GM23248 (cell line): Measurements from ENCODE around the gene A1BG. TPM values are rescaled to one million over a fixed set of nuclear protein-coding genes. Genes with fewer than 3 reads are reported as not detected.

Source experiments
- DNase-seq: peaks from one replicate; pipeline ENCODE4 v3.0.0-alpha.2; 2015
- H2AFZ ChIP-seq: fragments of 200-600 bp; sonication (generic); 2 replicates; pipeline ENCODE4 v1.6.1; 2016; ENCODE audit warnings: antibody characterized with exemption
- H3F3A ChIP-seq: fragments of 200-600 bp; sonication (generic); 2 replicates; pipeline ENCODE4 v1.6.1; 2016; ENCODE audit warnings: mild to moderate bottlenecking, antibody characterized with exemption, mixed run types; ENCODE audit not compliant: insufficient read depth
- H3K27ac ChIP-seq: fragments of 200-600 bp; sonication (generic); 2 replicates; pipeline ENCODE4 v1.5.1; 2016; ENCODE audit warnings: mild to moderate bottlenecking
- H3K27me3 ChIP-seq: fragments of 200-600 bp; sonication (generic); replicated peaks from 2 replicates; pipeline ENCODE4 v1.6.1; 2016; ENCODE audit warnings: mild to moderate bottlenecking; ENCODE audit not compliant: insufficient read depth
- H3K36me3 ChIP-seq: fragments of 200-600 bp; sonication (generic); 2 replicates; pipeline ENCODE4 v1.6.1; 2016; ENCODE audit warnings: low read depth, mild to moderate bottlenecking
- H3K4me1 ChIP-seq: fragments of 200-600 bp; sonication (generic); 2 replicates; pipeline ENCODE4 v1.6.1; 2016; ENCODE audit warnings: mild to moderate bottlenecking; ENCODE audit not compliant: insufficient read depth
- H3K4me2 ChIP-seq: fragments of 200-600 bp; sonication (generic); one replicate; pipeline ENCODE4 v1.6.1; 2016; ENCODE audit warnings: mild to moderate bottlenecking; ENCODE audit not compliant: unreplicated experiment
- H3K4me3 ChIP-seq: fragments of 200-600 bp; sonication (generic); 2 replicates; pipeline ENCODE4 v1.5.1; 2016; ENCODE audit warnings: mild to moderate bottlenecking
- H3K79me2 ChIP-seq: fragments of 200-600 bp; sonication (generic); 2 replicates; pipeline ENCODE4 v1.6.1; 2016; ENCODE audit warnings: mild to moderate bottlenecking; ENCODE audit not compliant: insufficient read depth
- H3K9ac ChIP-seq: fragments of 200-600 bp; sonication (generic); 2 replicates; pipeline ENCODE4 v1.6.1; 2016; ENCODE audit warnings: mild to moderate bottlenecking
- H3K9me2 ChIP-seq: fragments of 200-600 bp; sonication (generic); 2 replicates; pipeline ENCODE4 v1.6.1; 2016; ENCODE audit warnings: mixed run types, mild to moderate bottlenecking, moderate library complexity; ENCODE audit not compliant: insufficient read depth
- H3K9me3 ChIP-seq: fragments of 200-600 bp; sonication (generic); one replicate; pipeline ENCODE4 v1.6.1; 2017; ENCODE audit warnings: low read depth
- H4K20me1 ChIP-seq: fragments of 200-600 bp; sonication (generic); 2 replicates; pipeline ENCODE4 v1.6.0; 2016; ENCODE audit not compliant: insufficient read depth
- EZH2 ChIP-seq: fragments of 200-600 bp; sonication (generic); IDR thresholded peaks from 2 replicates; pipeline ENCODE4 v1.6.1; 2018; ENCODE audit warnings: antibody characterized with exemption, mild to moderate bottlenecking; ENCODE audit not compliant: insufficient read depth, poor library complexity, severe bottlenecking
- EZH2phosphoT487 ChIP-seq: fragments of 200-600 bp; sonication (generic); IDR thresholded peaks from 2 replicates; pipeline ENCODE4 v1.6.1; 2018; ENCODE audit warnings: antibody characterized with exemption, moderate library complexity, mild to moderate bottlenecking, low read depth; ENCODE audit not compliant: insufficient read depth
- WGBS, 2 experiments: methylation state at CpG; one replicate each; pipeline ENCODE4 v1.1.6; 2015 to 2017; ENCODE audit warnings: low lambda C conversion rate in 2 of 2, low coverage in 1 of 2; ENCODE audit errors: missing lambda C conversion rate in 2 of 2; 5-methylcytosine and 5-hydroxymethylcytosine counted together
- in situ Hi-C: fragments of 300-500 bp; cut with MboI; formaldehyde crosslinking; loops from 2 replicates; pipeline ENCODE4 v1.15.0; 2020
- polyA plus RNA-seq: library from polyadenylated mRNA; unstranded; fragments of >200 nt; fragmentation: Nextera tagmentation; extraction: Ambion mirVana; gene quantifications from 2 replicates; pipeline ENCODE4 v1.2.1, GENCODE V29; 2016
- total RNA-seq: library from RNA; depleted of rRNA; stranded (reverse); fragments of >200 nt; shearing (Covaris generic); gene quantifications from 2 replicates; pipeline ENCODE4 v1.2.3, GENCODE V29; 2014

A1BG gene
- total and polyA plus RNA-seq, 2 experiments from 2014 or later = 22.0 to 31.3 TPM

DNA sequence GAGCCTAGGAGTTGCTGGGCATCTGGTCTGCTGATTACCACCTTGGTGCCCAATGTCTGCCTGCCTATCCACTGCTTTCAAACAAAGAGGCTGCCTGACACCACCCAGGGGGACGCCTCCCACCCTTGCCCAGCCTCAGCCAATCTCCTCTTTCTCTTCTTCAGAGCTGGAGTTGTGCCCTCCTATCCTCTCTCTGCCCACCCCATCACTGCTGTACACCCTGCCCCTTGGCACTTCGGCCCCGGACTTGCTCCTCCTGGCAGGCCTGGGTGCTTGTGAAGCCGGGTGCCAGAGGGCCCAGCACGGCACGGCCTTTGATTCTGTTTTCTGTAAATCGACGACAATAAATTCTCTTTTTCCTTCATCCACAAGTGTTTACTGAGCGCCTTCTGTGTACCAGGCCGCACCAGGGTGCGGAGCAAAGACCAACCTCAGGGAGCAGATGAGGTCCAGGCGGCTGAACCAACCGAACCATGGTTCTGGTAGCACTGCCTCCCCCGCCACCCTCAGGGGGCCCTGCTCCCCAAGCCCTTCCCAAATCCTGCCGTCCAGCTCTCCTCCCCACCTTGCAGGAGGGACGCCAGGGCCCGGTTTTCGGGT is 47.1 kb upstream of the A1BG start:
- peak overlapping the region; percentile 90 for H2AFZ ChIP-seq
- H3K9ac ChIP-seq = peak overlapping the region; percentile 72
- no peaks in the 10 kb centered on the region for H3K9me2 ChIP-seq
- TF ChIP-seq EZH2phosphoT487 (no peak), EZH2 (no peak)
- H3K4me1 ChIP-seq = peaks cover 6% of the 10 kb centered on the region
- in situ Hi-C loops = no loop called here
- no peaks in the 10 kb centered on the region for H3K79me2 ChIP-seq
- H3F3A ChIP-seq = 0 out of 2 replicates have a peak, but pooled peaks cover 5% of the 10 kb centered on the region
- H3K4me2 ChIP-seq = peak overlapping the region; percentile 86
- no peak overlapping the region for H3K27ac ChIP-seq
- peak overlapping the region; percentile 75 for H3K4me3 ChIP-seq
- H4K20me1 ChIP-seq = no peaks in the 10 kb centered on the region
- no peaks in the 10 kb centered on the region for H3K27me3 ChIP-seq
- 26 to 28% methylated on average over 16 to 18 of the region's 18 CpGs for WGBS, 2 experiments
- peak; percentile 36 for DNase-seq
- H3K36me3 ChIP-seq = no peaks in the 10 kb centered on the region
- H3K9me3 ChIP-seq = no peaks in the 10 kb centered on the region

DNA sequence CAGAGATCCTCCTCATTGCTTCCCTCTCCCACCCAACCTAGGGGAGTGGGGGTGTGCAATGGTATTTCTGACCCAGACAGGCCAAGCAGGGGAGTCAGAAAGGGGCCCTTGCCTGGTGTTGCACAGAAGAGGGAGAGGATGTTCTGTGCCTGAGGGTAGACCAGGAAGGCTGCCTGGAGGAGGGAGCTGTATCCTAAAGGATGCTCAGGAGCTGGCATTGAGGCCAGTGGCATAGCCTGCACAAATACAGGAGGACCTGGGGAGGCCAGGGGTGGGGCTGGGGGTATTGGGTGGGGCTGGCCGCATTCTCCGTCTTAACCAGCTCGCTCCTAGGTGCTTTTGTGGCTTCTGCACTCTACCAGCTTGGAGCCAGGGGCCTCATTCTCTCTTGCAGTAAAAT is 46.6 kb upstream of the A1BG start:
- in situ Hi-C loops = no loop called here
- no peak overlapping the region for H3K4me2 ChIP-seq
- H3K4me3 ChIP-seq = no peak overlapping the region
- DNase-seq = no peak
- H3K79me2 ChIP-seq = no peaks in the 10 kb centered on the region
- no peak overlapping the region for H2AFZ ChIP-seq
- no peaks in the 10 kb centered on the region for H3K27me3 ChIP-seq
- H3K27ac ChIP-seq = no peak overlapping the region
- no peaks in the 10 kb centered on the region for H4K20me1 ChIP-seq
- 0 out of 2 replicates have a peak, but pooled peaks cover 5% of the 10 kb centered on the region for H3F3A ChIP-seq
- no peak overlapping the region for H3K9ac ChIP-seq
- no peaks in the 10 kb centered on the region for H3K9me2 ChIP-seq
- WGBS, 2 experiments = 97 to 100% methylated on average over 3 of the region's 3 CpGs
- H3K9me3 ChIP-seq = no peaks in the 10 kb centered on the region
- peaks cover 6% of the 10 kb centered on the region for H3K4me1 ChIP-seq
- TF ChIP-seq EZH2 = no peak
- no peak for TF ChIP-seq EZH2phosphoT487
- H3K36me3 ChIP-seq = no peaks in the 10 kb centered on the region

- no peak for TF ChIP-seq EZH2phosphoT487
- no peak for TF ChIP-seq EZH2
- Histone ChIP-seq H2AFZ (no peak overlapping the region), H3K79me2 (no peaks in the 10 kb centered on the region), H3F3A (peaks cover 18% of the 10 kb centered on the region; the same call in 1 of the 2 replicates), H3K36me3 (peaks cover 6% of the 10 kb centered on the region; the same call in 1 of the 2 replicates), H3K9ac (no peak overlapping the region), H3K4me3 (no peak overlapping the region), H3K4me2 (no peak overlapping the region), H3K27ac (no peak overlapping the region), H4K20me1 (no peaks in the 10 kb centered on the region), H3K4me1 (peaks cover 6% of the 10 kb centered on the region), H3K9me3 (no peaks in the 10 kb centered on the region), H3K27me3 (no peaks in the 10 kb centered on the region), H3K9me2 (no peaks in the 10 kb centered on the region)
- in situ Hi-C loops = no loop called here
- DNase-seq = no peak
- 93 to 97% methylated on average over 6 of the region's 6 CpGs for WGBS, 2 experiments
Observed at GRCh38 chr19:58398545-58398944, 45.3 kb upstream of the A1BG start.

- in situ Hi-C loops = no loop called here
Observed at GRCh38 chr19:58398087-58398486, 44.8 kb upstream of the A1BG start.

More at GRCh38 chr19:58398087-58398486, 44.8 kb upstream of the A1BG start:
- H3K9me2 ChIP-seq = no peaks in the 10 kb centered on the region
- H3K4me1 ChIP-seq = peaks cover 6% of the 10 kb centered on the region
- H3K27me3 ChIP-seq = no peaks in the 10 kb centered on the region
- H3K4me2 ChIP-seq = no peak overlapping the region
- H3K9ac ChIP-seq = no peak overlapping the region
- no peaks in the 10 kb centered on the region for H4K20me1 ChIP-seq
- no peaks in the 10 kb centered on the region for H3K9me3 ChIP-seq
- H3K79me2 ChIP-seq = no peaks in the 10 kb centered on the region
- no peak overlapping the region for H2AFZ ChIP-seq
- no peak overlapping the region for H3K27ac ChIP-seq
- H3K4me3 ChIP-seq = no peak overlapping the region
- peaks cover 9% of the 10 kb centered on the region; the same call in 1 of the 2 replicates for H3K36me3 ChIP-seq
- WGBS, 2 experiments = 85 to 88% methylated on average over 4 of the region's 4 CpGs
- DNase-seq = no peak
- TF ChIP-seq EZH2 (no peak), EZH2phosphoT487 (no peak)
- peaks cover 20% of the 10 kb centered on the region; the same call in 1 of the 2 replicates for H3F3A ChIP-seq
